Vagina (tissue), 2 donors: ENCODE results near the gene FAM120A. TPM values are rescaled to one million over a fixed set of nuclear protein-coding genes. Genes with fewer than 3 reads are reported as not detected.

Source experiments
- DNase-seq, 2 donors: peaks; one replicate each; pipeline ENCODE4 v3.0.0-alpha.2; 2017; ENCODE audit errors: extremely low spot score in 2 of 2
- H3K27ac ChIP-seq: fragments of 200-600 bp; sonication (generic); one replicate; pipeline ENCODE4 v1.5.1; 2019
- H3K27me3 ChIP-seq: fragments of 200-600 bp; sonication (generic); one replicate; pipeline ENCODE4 v1.5.1; 2019
- H3K36me3 ChIP-seq, 2 donors: fragments of 200-600 bp; sonication (generic); one replicate each; pipeline ENCODE4 v1.5.1; 2017 to 2019
- H3K4me1 ChIP-seq: fragments of 200-600 bp; sonication (generic); one replicate; pipeline ENCODE4 v1.5.1; 2019
- H3K4me3 ChIP-seq, 2 donors: fragments of 200-600 bp; sonication (generic); 1 replicate in 1 of 2; 2 replicates in 1 of 2; pipeline ENCODE4 v1.5.1; 2016 to 2019
- H3K9me3 ChIP-seq: fragments of 200-600 bp; sonication (generic); one replicate; pipeline ENCODE4 v1.5.1; 2019
- CTCF ChIP-seq, 3 experiments: fragments of 450-650 bp in 2 of 3; fragments of 200-600 bp in 1 of 3; sonication (generic) in 1 of 3; IDR thresholded peaks; one replicate each; pipeline ENCODE4 v1.5.1; 2017 to 2019; ENCODE audit warnings: antibody characterized with exemption in 3 of 3, mild to moderate bottlenecking in 2 of 3, moderate library complexity in 2 of 3
- POLR2A ChIP-seq, 2 donors: fragments of 450-650 bp; IDR thresholded peaks; one replicate each; pipeline ENCODE4 v1.6.1; 2017; ENCODE audit warnings: antibody characterized with exemption in 2 of 2, mild to moderate bottlenecking in 2 of 2, moderate library complexity in 2 of 2
- POLR2AphosphoS5 ChIP-seq, 2 donors: sonication (generic); formaldehyde crosslinking; IDR thresholded peaks; one replicate each; pipeline ENCODE4 v1.9.0; 2017; ENCODE audit warnings: antibody characterized with exemption in 2 of 2, mild to moderate bottlenecking in 2 of 2, low read depth in 1 of 2; ENCODE audit not compliant: insufficient read depth in 1 of 2
- intact Hi-C: fragments of 100-400 bp; cut with DNase I; formaldehyde crosslinking; loops from one replicate; pipeline ENCODE4 v1.15.1; 2023
- total RNA-seq: library from RNA; depleted of rRNA; stranded (reverse); fragments of >200 nt; gene quantifications from one replicate; pipeline ENCODE4 v1.2.3, GENCODE V29; 2016

FAM120A gene
- total RNA-seq, result 98.2 TPM

DNA sequence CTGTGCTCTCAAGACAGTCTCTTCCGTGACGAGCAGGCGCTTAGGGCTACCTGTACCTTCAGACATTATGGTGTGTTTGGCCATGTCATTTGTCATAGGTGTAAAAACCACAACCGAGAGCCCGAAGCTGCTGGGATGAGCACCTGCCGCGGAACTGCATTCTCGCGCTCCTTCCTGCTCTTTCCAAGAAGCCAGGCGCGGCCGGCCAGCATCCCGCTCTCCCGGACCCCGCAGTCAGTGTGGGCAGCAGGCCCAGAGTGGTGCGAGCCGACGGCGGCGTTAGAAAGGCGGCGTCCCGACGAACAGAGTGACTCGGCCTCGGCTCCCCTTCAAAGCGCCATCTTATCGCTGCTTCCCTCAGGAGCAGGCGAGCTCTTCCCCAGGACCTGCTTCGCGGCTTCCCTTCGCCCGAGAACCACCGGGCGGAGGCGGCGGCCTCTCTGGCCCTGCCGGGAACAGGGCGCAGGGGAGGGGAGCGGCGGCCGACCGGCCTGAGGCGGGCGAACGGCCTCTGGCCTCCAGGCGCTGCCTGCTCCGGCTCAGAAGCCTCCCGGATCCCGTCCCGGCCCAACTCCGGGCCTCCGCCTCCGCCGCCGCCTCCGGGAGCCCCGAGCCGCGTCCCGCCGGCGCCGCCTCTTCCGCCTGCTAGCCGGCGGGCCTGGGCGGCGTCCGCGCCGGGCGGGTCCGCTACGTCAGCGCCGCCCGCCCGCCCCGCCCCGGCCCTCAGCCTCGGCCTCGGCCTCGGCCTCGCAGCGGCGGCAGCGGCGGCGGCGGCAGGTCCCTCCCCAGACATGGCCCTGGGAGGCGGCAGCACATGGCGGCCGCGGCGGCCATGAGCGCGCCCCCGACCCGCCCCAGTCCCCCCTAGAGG, at the start of gene FAM120A:
Gene FAM120A, plus strand, starts transcription at position 741 of the 871 bp plus-strand sequence. CDS start 231 bp downstream, outside the sequence.
- intact Hi-C loops, result loop anchor here (5.0 kb wide), 1 partner anchor 126 kb away; the partner anchor contains the start of gene PHF2
- no peaks in the 10 kb centered on the region for H3K9me3 ChIP-seq
- no peak for DNase-seq
- H3K27me3 ChIP-seq, result no peaks in the 10 kb centered on the region
- H3K4me1 ChIP-seq, result peaks cover 49% of the 10 kb centered on the region
- peak within 1 kb of the TSS; percentile 95 for H3K27ac ChIP-seq
- peak within 1 kb of the TSS; percentile 81 to 97 for H3K4me3 ChIP-seq
- peaks cover 0 to 24% of the 10 kb centered on the region in 2 donors for H3K36me3 ChIP-seq
- TF ChIP-seq POLR2A (IDR thresholded peaks at IDR 0.05), result peak in 1 of 2 donors; percentile 92
- peak in 1 of 3 experiments; percentile 11 for TF ChIP-seq CTCF (IDR thresholded peaks at IDR 0.05)
- TF ChIP-seq POLR2AphosphoS5 (IDR thresholded peaks at IDR 0.05; ENCODE audit: insufficient read depth in 1 of 2, low read depth in 1 of 2), result peak in 1 of 2 donors; percentile 83

DNA sequence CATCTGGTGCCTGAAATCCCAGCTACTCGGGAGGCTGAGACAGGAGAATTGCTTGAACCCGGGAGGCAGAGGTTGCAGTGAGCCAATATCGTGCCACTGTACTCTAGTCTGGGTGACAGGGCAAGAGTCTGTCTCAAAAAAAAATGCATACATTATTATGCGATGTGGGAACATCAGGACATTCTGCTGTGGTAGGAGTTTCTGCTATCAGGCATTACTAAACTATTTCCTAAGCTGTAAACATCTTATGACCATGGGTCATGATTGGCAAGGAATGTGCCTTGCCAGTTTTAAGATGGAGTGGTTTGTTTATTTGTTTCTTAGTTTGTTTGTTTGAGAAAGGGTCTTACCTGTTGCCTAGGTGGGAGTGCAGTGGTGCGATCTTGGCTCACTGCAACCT, 45.1 kb upstream of the FAM120A start:
- intact Hi-C loops, result no loop called here
- no peak overlapping the region for H3K27ac ChIP-seq

DNA sequence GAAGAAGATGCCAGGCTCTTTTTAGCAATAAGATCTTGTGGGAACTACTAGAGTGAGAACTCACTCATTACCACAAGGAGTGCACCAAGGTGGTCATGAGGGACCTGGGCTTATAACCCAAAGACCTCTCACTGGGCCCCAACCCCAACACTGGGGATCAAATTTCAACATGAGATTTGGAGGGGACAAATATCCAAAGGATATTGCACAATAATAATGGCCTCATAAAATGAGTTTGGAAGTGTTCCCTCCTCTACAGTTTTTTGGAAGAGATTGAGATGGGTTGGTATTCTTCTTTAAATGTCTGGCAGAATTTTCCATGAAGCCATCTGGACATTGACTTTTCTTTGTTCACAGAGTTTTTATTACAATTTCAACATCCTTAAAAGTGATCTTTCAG, 38.0 kb upstream of the FAM120A start:
- H3K27me3 ChIP-seq, result no peaks in the 10 kb centered on the region
- no peak for TF ChIP-seq POLR2A (IDR thresholded peaks at IDR 0.05)
- no peak for TF ChIP-seq POLR2AphosphoS5 (IDR thresholded peaks at IDR 0.05; ENCODE audit: insufficient read depth in 1 of 2, low read depth in 1 of 2)
- no peak for TF ChIP-seq CTCF (IDR thresholded peaks at IDR 0.05)
- no peak overlapping the region for H3K27ac ChIP-seq
- DNase-seq, result no peak
- intact Hi-C loops, result no loop called here
- peaks cover under 1% of the 10 kb centered on the region for H3K9me3 ChIP-seq
- H3K4me3 ChIP-seq, result no peak overlapping the region
- H3K4me1 ChIP-seq, result no peaks in the 10 kb centered on the region
- no peaks in the 10 kb centered on the region for H3K36me3 ChIP-seq

More for the DNA sequence above, 45.1 kb upstream of the FAM120A start:
- TF ChIP-seq POLR2AphosphoS5 (IDR thresholded peaks at IDR 0.05; ENCODE audit: insufficient read depth in 1 of 2, low read depth in 1 of 2), result no peak
- TF ChIP-seq CTCF (IDR thresholded peaks at IDR 0.05), result no peak
- TF ChIP-seq POLR2A (IDR thresholded peaks at IDR 0.05), result no peak
- no peaks in the 10 kb centered on the region for H3K4me1 ChIP-seq
- H3K4me3 ChIP-seq, result no peak overlapping the region
- no peak for DNase-seq
- no peaks in the 10 kb centered on the region for H3K27me3 ChIP-seq
- H3K36me3 ChIP-seq, result no peaks in the 10 kb centered on the region
- H3K9me3 ChIP-seq, result no peaks in the 10 kb centered on the region

DNA sequence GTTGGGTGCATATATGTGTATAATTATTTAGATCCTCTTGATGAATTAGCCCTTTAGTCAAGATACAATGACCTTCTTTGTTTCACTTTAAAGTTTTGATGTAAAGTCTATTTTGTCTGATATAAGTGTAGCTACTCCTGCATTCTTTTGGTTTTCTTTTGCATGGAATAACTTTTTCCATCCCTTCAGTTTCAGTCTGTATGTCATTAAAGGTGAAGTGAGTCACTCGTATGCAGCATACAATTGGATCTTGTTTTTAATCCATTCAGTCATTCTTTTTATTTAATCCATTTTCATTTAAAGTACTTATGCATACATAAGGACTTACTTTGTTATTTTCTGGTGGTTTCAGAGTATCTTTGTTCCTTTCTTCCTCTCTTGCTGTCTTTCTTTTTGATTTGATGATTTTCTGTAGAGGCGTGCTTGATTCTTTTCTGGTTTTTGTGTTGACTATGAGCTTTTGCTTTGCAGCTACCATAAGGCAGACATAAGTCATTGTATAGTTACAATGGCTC, 36.3 kb upstream of the FAM120A start:
- Histone ChIP-seq H3K9me3 (peaks cover 10% of the 10 kb centered on the region), H3K36me3 (no peaks in the 10 kb centered on the region), H3K4me3 (no peak overlapping the region), H3K27me3 (no peaks in the 10 kb centered on the region), H3K27ac (no peak overlapping the region), H3K4me1 (no peaks in the 10 kb centered on the region)
- TF ChIP-seq CTCF (IDR thresholded peaks at IDR 0.05), result no peak
- TF ChIP-seq POLR2AphosphoS5 (IDR thresholded peaks at IDR 0.05; ENCODE audit: insufficient read depth in 1 of 2, low read depth in 1 of 2), result no peak
- no peak for TF ChIP-seq POLR2A (IDR thresholded peaks at IDR 0.05)
- no peak for DNase-seq
- intact Hi-C loops, result no loop called here
